ENCODE results near the gene GRM1.

Gene GRM1

GRCh38 chr6:146354451-146354850 lies 325.6 kb downstream of the GRM1 start:
- no peak for TF ChIP-seq CTCF (IDR thresholded peaks at IDR 0.05; ENCODE audit: low read length, missing control alignments)
- no peak overlapping the region for H3K4me3 ChIP-seq (replicated peaks; ENCODE audit: low read depth, low read length)
- DNase-seq (ENCODE audit: low read depth), result no peak

- no peak for TF ChIP-seq CTCF (IDR thresholded peaks at IDR 0.05; ENCODE audit: low read length, missing control alignments)
- no peak for DNase-seq (ENCODE audit: low read depth)
- no peak overlapping the region for H3K4me3 ChIP-seq (replicated peaks; ENCODE audit: low read depth, low read length)
Observed at GRCh38 chr6:146355521-146356100, 326.7 kb downstream of the GRM1 start.

GRCh38 chr6:146357578-146358430 lies 328.9 kb downstream of the GRM1 start:
- H3K4me3 ChIP-seq (replicated peaks; ENCODE audit: low read depth, low read length), result peak overlapping the region; percentile 35
- TF ChIP-seq CTCF (IDR thresholded peaks at IDR 0.05; ENCODE audit: low read length, missing control alignments), result no peak
- peak; percentile 87 for DNase-seq (ENCODE audit: low read depth)

- peak overlapping the region; percentile 35 for H3K4me3 ChIP-seq (replicated peaks; ENCODE audit: low read depth, low read length)
- TF ChIP-seq CTCF (IDR thresholded peaks at IDR 0.05; ENCODE audit: low read length, missing control alignments), result no peak
- peak; percentile 75 for DNase-seq (ENCODE audit: low read depth)
Observed at GRCh38 chr6:146358431-146359046, 329.7 kb downstream of the GRM1 start.

GRCh38 chr6:146359131-146359530 lies 330.3 kb downstream of the GRM1 start:
- no peak overlapping the region for H3K4me3 ChIP-seq (replicated peaks; ENCODE audit: low read depth, low read length)
- DNase-seq (ENCODE audit: low read depth), result peak; percentile 35
- no peak for TF ChIP-seq CTCF (IDR thresholded peaks at IDR 0.05; ENCODE audit: low read length, missing control alignments)

- no peak overlapping the region for H3K4me3 ChIP-seq (replicated peaks; ENCODE audit: low read depth, low read length)
- DNase-seq (ENCODE audit: low read depth), result peak; percentile 57
- TF ChIP-seq CTCF (IDR thresholded peaks at IDR 0.05; ENCODE audit: low read length, missing control alignments), result no peak
Observed at GRCh38 chr6:146361128-146361924, 332.5 kb downstream of the GRM1 start.

All from fibroblast of pulmonary artery (primary cell).